GM18909 (cell line): ENCODE results near the gene DPY30.
A peak's percentile ranks its signal among the peaks of the same experiment; 100 is the strongest.

Source experiments
- ATAC-seq: cut with Tn5 transposase; IDR thresholded peaks from one replicate; pipeline ENCODE4 v1.9.1; 2021; ENCODE audit warnings: mild to moderate bottlenecking; ENCODE audit not compliant: unreplicated experiment, poor library complexity

Gene DPY30

GRCh38 chr2:32010280-32010669 lies 29.3 kb downstream of the DPY30 start:
- peak; percentile 54 for ATAC-seq

- peak; percentile 25 for ATAC-seq
Observed at GRCh38 chr2:32009516-32010256, 29.9 kb downstream of the DPY30 start.

GRCh38 chr2:32008805-32009515 lies 30.6 kb downstream of the DPY30 start:
- ATAC-seq: no peak

- no peak for ATAC-seq
Observed at GRCh38 chr2:32007121-32007391, 32.5 kb downstream of the DPY30 start.

- ATAC-seq: no peak
Observed at GRCh38 chr2:32005371-32005976, 34.1 kb downstream of the DPY30 start.

GRCh38 chr2:32003791-32004190 lies 35.8 kb downstream of the DPY30 start:
- ATAC-seq: no peak

- no peak for ATAC-seq
Observed at GRCh38 chr2:32002406-32002805, 37.2 kb downstream of the DPY30 start.

GRCh38 chr2:31999438-31999837 lies 40.2 kb downstream of the DPY30 start:
- ATAC-seq: no peak

GRCh38 chr2:31998731-31999383 lies 40.7 kb downstream of the DPY30 start:
- ATAC-seq: no peak

GRCh38 chr2:31997653-31998052 lies 42.0 kb downstream of the DPY30 start:
- ATAC-seq: peak; percentile 45

- ATAC-seq: no peak
Observed at GRCh38 chr2:31996571-31997150, 42.9 kb downstream of the DPY30 start.

GRCh38 chr2:31992934-31993333 lies 46.7 kb downstream of the DPY30 start:
- no peak for ATAC-seq

- no peak for ATAC-seq
Observed at GRCh38 chr2:31992025-31992579, 47.5 kb downstream of the DPY30 start.

- ATAC-seq: no peak
Observed at GRCh38 chr2:31989946-31990345, 49.7 kb downstream of the DPY30 start.

- ATAC-seq: no peak
Observed at GRCh38 chr2:31987454-31988220, 52.0 kb downstream of the DPY30 start.

- ATAC-seq: no peak
Observed at GRCh38 chr2:31986906-31987305, 52.7 kb downstream of the DPY30 start.

GRCh38 chr2:31983762-31984467 lies 55.7 kb downstream of the DPY30 start:
- ATAC-seq: no peak

- ATAC-seq: peak; percentile 99
Observed at GRCh38 chr2:31980674-31981356, 58.8 kb downstream of the DPY30 start.

- no peak for ATAC-seq
Observed at GRCh38 chr2:31979956-31980355, 59.6 kb downstream of the DPY30 start.
